NCI-H774 (cell line): Measurements from ENCODE around the gene KCNK6.

ENCODE experiments used
- DNase-seq: peaks from one replicate; lab custom pipeline; 2025; lab: John Stamatoyannopoulos, UW

The KCNK6 gene

GRCh38 chr19:38298821-38299680 is 20.6 kb upstream of the KCNK6 start:
- no peak for DNase-seq

- no peak for DNase-seq
Measured at GRCh38 chr19:38303517-38304351, 15.9 kb upstream of the KCNK6 start, which contains the start of gene C19orf33. TSS of gene C19orf33 (plus strand) at chr19:38304251. CDS start at chr19:38304262, 11 bp downstream.

GRCh38 chr19:38304352-38304865 is 15.2 kb upstream of the KCNK6 start:
- DNase-seq, result no peak

- no peak for DNase-seq
Measured at GRCh38 chr19:38304866-38305429, 14.7 kb upstream of the KCNK6 start.

- no peak for DNase-seq
Measured at GRCh38 chr19:38306236-38306635, 13.4 kb upstream of the KCNK6 start.

- no peak for DNase-seq
Measured at GRCh38 chr19:38307076-38307475, 12.6 kb upstream of the KCNK6 start.

GRCh38 chr19:38307597-38307996 is 12.0 kb upstream of the KCNK6 start:
- DNase-seq, result no peak

- DNase-seq, result no peak
Measured at GRCh38 chr19:38308006-38308766, 11.5 kb upstream of the KCNK6 start.

GRCh38 chr19:38308926-38309614 is 10.6 kb upstream of the KCNK6 start:
- no peak for DNase-seq

GRCh38 chr19:38309615-38310278 is 9.9 kb upstream of the KCNK6 start:
- DNase-seq, result no peak

- DNase-seq, result no peak
Measured at GRCh38 chr19:38310279-38310670, 9.4 kb upstream of the KCNK6 start.

GRCh38 chr19:38310986-38311385 is 8.7 kb upstream of the KCNK6 start:
- DNase-seq, result no peak

- peak; percentile 97 for DNase-seq
Measured at GRCh38 chr19:38315657-38316476, 3.8 kb upstream of the KCNK6 start, which contains the start of gene YIF1B. TSS of gene YIF1B (minus strand) at chr19:38315947. CDS start at chr19:38315917, 30 bp downstream.

GRCh38 chr19:38316477-38317067 is 3.1 kb upstream of the KCNK6 start:
- no peak for DNase-seq

GRCh38 chr19:38317104-38317612 is 2.5 kb upstream of the KCNK6 start:
- DNase-seq, result no peak

GRCh38 chr19:38318660-38319059 is 985 bp upstream of the KCNK6 start:
- no peak for DNase-seq

GRCh38 chr19:38320969-38321339 is 1.3 kb downstream of the KCNK6 start:
- DNase-seq, result no peak

GRCh38 chr19:38321646-38322196 is 2.1 kb downstream of the KCNK6 start:
- no peak for DNase-seq

GRCh38 chr19:38323291-38323690 is 3.6 kb downstream of the KCNK6 start:
- DNase-seq, result no peak
